ENCODE measurements around the gene TBCA.

The TBCA gene

DNA sequence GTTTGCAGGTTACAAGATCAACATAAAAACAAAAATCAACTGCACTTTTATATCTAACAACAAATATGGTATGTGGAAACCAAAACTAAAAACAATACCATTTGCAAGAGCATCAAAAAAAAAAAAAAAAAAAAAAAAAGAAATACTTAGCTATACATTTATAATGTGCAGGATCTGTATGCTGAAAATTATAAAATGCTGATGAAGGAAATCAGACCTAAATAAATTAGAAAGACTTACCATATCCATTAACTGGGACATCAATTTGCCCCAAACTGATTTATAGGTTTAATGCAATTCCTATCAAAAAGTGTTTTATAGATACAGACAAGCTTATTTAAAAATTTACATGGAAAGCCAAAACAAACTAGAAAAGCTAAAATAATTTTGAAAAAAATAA, 77.2 kb downstream of the TBCA start:
- ChIA-PET CTCF (interaction anchor here (0.6 kb wide), 1 partner anchor 622 kb away, joined by 4 read pairs; no protein-coding TSS in a partner anchor), POLR2A (ENCODE audit: low non-redundant PET) (no interaction called here)
- no peak overlapping the region for H3K27ac ChIP-seq
- no peak for DNase-seq (ENCODE audit: low spot score)
- TF ChIP-seq, protein P1, sequence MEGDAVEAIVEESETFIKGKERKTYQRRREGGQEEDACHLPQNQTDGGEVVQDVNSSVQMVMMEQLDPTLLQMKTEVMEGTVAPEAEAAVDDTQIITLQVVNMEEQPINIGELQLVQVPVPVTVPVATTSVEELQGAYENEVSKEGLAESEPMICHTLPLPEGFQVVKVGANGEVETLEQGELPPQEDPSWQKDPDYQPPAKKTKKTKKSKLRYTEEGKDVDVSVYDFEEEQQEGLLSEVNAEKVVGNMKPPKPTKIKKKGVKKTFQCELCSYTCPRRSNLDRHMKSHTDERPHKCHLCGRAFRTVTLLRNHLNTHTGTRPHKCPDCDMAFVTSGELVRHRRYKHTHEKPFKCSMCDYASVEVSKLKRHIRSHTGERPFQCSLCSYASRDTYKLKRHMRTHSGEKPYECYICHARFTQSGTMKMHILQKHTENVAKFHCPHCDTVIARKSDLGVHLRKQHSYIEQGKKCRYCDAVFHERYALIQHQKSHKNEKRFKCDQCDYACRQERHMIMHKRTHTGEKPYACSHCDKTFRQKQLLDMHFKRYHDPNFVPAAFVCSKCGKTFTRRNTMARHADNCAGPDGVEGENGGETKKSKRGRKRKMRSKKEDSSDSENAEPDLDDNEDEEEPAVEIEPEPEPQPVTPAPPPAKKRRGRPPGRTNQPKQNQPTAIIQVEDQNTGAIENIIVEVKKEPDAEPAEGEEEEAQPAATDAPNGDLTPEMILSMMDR (conservative IDR thresholded peaks at IDR 0.05; ENCODE audit: low read depth), result no peak

GRCh38 chr5:77697692-77698091, 78.4 kb downstream of the TBCA start:
- ChIA-PET POLR2A (ENCODE audit: low non-redundant PET) (no interaction called here), CTCF (interaction anchor here (0.6 to 0.8 kb wide), 4 partner anchors 51 to 1304 kb away, joined by 3 to 5 read pairs (median 4); no protein-coding TSS in a partner anchor)
- no peak for DNase-seq (ENCODE audit: low spot score)
- TF ChIP-seq, protein P1 (conservative IDR thresholded peaks at IDR 0.05; ENCODE audit: low read depth), result no peak
- no peak overlapping the region for H3K27ac ChIP-seq

DNA sequence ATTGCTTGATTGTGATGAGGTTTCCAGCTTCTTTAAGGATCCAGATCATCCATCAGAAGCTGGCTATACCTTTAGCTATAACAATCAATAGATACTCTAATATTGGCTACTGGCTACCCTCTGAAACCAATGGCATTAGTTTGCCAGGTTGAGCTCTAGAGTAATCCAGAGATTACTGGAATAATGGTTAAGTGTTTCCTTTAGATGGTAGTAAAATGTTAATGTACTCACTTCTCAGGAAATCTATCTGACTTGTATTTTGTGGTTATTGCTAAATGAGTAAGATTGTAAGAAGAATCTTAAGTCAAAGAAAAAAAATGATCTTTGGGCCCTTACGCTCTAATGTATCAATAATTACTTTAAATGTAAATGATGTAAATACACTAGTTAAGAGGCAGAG, 80.0 kb downstream of the TBCA start:
- TF ChIP-seq, protein P1 (conservative IDR thresholded peaks at IDR 0.05; ENCODE audit: low read depth), result no peak

GRCh38 chr5:77693913-77694312, 82.2 kb downstream of the TBCA start:
- no peak overlapping the region for H3K27ac ChIP-seq
- POLR2A ChIA-PET (ENCODE audit: low non-redundant PET), result no interaction called here
- CTCF ChIA-PET, result interaction anchor here (0.5 kb wide), 1 partner anchor 257 kb away, joined by 3 read pairs; no protein-coding TSS in a partner anchor
- no peak for DNase-seq (ENCODE audit: low spot score)
- TF ChIP-seq, protein P1 (conservative IDR thresholded peaks at IDR 0.05; ENCODE audit: low read depth), result no peak

More for the DNA sequence above, 80.0 kb downstream of the TBCA start:
- ChIA-PET CTCF (interaction anchor here (0.6 to 1.0 kb wide), 2 partner anchors 9 to 17 kb away, joined by 3 to 4 read pairs; no protein-coding TSS in a partner anchor), POLR2A (ENCODE audit: low non-redundant PET) (no interaction called here)
- no peak for DNase-seq (ENCODE audit: low spot score)
- no peak overlapping the region for H3K27ac ChIP-seq

DNA sequence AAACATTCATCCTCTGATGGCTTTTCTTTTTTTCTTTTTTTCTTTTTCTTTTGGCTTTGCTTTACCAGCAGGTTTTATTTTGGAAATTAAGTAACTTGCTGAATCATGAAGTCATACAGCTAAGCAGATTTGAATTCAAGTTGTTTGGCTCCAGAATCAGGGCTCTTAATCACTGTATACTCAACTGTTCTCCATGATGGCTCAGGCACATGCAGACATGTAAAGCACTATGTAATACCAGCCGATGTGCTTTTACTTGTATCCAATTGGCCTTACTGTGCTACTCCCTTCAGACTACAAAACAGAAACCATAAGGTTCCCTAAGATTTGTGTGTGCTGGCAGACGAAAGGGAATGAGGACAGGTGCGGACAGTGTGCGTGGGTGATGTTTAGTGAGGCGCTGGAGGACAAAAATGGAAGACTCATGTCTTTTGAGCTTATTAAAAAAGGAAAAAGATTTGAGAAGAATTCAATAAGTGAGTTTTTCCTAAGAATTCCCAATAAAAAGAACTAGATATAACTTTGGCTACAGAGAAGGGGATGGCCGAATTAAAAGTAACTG, 92.9 kb downstream of the TBCA start:
- DNase-seq (ENCODE audit: low spot score), result no peak
- H3K27ac ChIP-seq, result no peak overlapping the region
- CTCF ChIA-PET, result no interaction called here
- TF ChIP-seq, protein P1 (conservative IDR thresholded peaks at IDR 0.05; ENCODE audit: low read depth), result no peak
- POLR2A ChIA-PET (ENCODE audit: low non-redundant PET), result no interaction called here

DNA sequence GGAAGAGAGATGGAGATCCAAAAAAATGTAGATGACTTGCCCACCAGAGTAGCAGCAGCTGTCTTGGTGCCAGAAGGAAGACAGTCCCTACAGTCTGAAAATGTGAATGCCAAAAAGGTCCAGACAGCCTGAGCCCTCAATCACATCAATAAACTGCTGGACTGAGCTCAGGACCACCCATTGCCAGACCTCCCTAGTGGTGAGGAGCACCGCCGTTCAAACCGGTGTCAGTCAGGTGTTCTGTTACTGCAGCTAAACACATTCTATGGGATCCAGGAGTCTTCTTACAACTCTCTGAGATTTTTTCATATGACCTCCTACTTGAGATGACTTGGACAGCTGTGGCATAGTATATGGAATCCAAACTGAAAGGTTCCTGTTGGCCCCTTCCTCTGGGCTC, 105.6 kb downstream of the TBCA start:
- CTCF ChIA-PET, result interaction anchor here (0.6 to 1.1 kb wide), 2 partner anchors 11 to 802 kb away, joined by 3 read pairs; no protein-coding TSS in a partner anchor
- H3K27ac ChIP-seq, result no peak overlapping the region
- TF ChIP-seq, protein P1 (conservative IDR thresholded peaks at IDR 0.05; ENCODE audit: low read depth), result no peak
- DNase-seq (ENCODE audit: low spot score), result no peak
- POLR2A ChIA-PET (ENCODE audit: low non-redundant PET), result no interaction called here

Measured in RWPE1 (cell line).